Stromal cell of bone marrow (primary cell): ENCODE results near the gene RXFP3.
"Not testable (repeated sequence)": the region's sequence is repeated elsewhere in the genome, so short reads cannot be mapped to it uniquely, and the experiment has no call there.

ENCODE experiments used
- DNase-seq: peaks from one replicate; pipeline ENCODE4 v3.0.0-alpha.2; 2012; ENCODE audit warnings: low read depth

The RXFP3 gene, protein sequence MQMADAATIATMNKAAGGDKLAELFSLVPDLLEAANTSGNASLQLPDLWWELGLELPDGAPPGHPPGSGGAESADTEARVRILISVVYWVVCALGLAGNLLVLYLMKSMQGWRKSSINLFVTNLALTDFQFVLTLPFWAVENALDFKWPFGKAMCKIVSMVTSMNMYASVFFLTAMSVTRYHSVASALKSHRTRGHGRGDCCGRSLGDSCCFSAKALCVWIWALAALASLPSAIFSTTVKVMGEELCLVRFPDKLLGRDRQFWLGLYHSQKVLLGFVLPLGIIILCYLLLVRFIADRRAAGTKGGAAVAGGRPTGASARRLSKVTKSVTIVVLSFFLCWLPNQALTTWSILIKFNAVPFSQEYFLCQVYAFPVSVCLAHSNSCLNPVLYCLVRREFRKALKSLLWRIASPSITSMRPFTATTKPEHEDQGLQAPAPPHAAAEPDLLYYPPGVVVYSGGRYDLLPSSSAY

DNA sequence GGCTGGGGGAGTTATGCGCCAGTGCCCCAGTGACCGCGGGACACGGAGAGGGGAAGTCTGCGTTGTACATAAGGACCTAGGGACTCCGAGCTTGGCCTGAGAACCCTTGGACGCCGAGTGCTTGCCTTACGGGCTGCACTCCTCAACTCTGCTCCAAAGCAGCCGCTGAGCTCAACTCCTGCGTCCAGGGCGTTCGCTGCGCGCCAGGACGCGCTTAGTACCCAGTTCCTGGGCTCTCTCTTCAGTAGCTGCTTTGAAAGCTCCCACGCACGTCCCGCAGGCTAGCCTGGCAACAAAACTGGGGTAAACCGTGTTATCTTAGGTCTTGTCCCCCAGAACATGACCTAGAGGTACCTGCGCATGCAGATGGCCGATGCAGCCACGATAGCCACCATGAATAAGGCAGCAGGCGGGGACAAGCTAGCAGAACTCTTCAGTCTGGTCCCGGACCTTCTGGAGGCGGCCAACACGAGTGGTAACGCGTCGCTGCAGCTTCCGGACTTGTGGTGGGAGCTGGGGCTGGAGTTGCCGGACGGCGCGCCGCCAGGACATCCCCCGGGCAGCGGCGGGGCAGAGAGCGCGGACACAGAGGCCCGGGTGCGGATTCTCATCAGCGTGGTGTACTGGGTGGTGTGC lies at the start of gene RXFP3:
Gene RXFP3 (plus strand): TSS at position 6 of the 636 bp plus-strand sequence. CDS start 355 bp downstream, at position 361.
- DNase-seq, result no peak

DNA sequence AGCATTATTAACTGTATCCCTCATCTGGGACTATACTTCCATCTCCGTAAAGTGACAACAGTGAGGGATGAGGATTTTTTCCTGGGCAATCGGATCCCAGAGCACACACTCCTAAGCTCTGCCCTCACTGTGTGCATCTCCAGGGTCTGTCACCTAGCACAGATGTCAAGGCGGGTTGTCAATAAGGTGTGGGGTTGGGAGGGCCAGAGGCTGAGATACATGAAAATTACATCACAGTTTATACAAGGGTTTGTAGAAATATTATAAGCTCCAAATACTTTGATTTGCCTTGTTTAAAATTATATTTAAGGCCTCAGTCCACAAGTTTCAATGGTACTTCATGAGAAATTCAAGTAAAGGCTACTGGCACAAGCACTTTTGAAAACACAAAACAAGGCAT lies 48.9 kb upstream of the RXFP3 start:
- DNase-seq, result no peak

DNA sequence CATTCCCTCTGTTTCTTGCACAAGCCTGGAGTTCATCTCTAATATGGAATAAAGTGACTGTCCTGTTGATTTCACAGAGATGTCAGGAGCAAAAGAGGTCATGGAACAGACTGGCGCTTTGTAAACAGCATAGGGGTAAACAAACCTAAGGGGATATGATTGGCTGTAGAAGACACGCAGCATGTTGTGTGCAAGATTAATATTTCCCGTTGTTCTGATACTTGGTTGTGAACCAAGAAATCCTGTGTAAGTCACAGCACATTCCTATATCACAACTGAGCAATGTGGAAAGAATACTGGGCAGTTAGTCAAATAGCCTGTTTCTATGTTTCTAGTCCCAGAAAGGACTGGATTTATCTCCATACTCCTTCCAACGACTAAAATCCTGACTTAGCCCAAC lies 47.6 kb upstream of the RXFP3 start:
- no peak for DNase-seq

DNA sequence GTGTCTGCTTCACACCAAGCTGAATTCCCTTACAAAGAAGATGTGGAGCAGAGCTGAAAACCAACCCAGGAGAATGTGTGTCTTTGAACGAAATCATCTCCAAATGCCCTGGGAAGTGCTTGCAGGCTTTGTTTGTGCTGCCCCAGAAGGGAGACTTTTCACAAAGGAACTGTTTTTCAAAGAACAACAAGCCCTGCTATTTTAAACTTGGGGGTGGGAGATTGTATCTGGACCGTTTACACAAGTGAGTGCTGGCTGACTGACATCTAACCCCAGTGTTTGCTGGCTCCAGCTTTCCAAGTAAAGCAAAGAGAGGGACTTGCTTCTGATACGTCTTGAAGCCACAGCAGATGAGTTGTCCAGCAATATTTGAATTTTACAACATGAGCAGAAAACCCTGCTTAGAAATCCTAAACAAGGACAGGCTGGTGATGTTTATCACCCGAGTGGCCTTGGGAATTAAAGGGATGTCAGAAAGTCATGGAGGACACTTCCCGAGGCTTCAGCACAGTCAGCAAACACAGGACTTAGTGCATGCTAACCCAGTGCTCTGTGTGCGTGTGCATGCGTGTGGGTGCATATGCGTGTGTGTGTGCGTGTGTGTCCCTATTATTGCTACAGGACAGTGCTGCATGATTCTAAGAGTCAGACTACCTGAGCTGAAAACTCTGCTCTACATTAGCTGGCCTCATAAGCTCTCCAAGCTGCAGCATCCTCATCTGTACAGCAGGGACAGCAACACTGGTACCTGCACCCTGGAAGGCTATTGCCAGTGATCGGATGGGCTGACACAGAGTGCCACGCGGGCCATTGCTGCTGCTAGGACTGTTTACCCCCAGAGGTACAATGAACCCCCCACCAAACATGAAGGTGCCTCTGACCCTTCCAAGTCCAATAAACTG lies 45.8 kb upstream of the RXFP3 start:
- no peak for DNase-seq

DNA sequence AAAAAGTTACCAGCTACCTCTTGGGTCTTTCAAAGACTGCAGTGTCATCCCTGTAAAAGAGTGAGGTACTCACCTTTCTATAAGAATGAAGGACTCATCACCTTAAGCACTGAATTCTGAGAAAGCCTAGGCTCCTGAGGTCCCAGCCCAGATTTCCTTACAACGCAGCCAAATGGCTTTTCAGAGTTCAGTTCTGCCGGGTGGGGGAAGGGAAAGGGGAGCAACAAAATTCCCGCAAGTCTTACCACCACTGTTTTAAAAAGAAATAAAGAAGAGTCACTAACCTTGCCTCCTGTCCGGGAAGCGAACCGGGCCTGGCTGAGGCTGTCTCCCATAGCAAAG lies 44.8 kb upstream of the RXFP3 start:
- DNase-seq, result no peak

DNA sequence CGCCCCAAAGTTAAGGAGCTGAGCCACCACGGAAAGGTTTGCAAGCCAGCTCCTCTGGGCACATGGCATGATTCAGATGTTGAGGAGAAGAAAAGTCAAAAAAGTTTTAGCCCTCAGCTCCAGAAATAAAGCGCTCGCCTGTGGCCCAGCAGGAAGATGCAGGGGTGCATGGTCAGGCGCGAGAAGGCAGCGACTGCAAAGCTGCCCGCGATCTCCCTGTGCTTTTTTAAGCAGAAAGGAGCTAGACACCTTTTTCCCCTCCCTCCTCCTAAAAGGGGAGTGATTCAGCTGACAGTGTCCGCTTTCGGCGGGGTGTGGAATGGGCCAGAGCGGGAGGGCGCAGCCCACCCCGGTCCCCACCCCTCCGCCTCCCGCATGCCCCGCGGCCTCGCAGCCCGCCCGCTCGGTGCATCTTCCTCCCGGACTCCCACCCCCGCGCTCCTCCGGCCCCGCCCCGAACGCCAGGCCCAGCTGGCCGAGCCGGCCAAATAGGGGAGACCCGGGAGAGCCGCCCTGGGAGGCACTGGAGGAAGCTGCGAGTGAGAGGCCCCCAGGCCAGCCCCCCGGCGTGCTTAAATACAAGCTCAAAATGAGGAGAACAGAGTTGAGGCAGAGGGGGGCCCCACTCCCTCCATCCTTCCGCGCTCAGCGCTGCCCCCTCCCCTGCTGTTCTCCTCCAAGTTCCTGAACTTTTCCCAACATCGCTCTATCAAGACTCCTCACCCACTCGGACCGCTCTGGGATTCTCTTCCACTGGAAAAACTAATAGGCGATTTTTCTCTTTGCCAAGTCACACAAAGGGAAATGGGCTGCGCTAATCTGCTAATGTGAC lies 44.2 kb upstream of the RXFP3 start, which contains the start of gene ADAMTS12:
Gene ADAMTS12 (minus strand): TSS at position 203 of the 832 bp plus-strand sequence. CDS start 134 bp downstream, at position 69.
- peak; percentile 13 for DNase-seq

DNA sequence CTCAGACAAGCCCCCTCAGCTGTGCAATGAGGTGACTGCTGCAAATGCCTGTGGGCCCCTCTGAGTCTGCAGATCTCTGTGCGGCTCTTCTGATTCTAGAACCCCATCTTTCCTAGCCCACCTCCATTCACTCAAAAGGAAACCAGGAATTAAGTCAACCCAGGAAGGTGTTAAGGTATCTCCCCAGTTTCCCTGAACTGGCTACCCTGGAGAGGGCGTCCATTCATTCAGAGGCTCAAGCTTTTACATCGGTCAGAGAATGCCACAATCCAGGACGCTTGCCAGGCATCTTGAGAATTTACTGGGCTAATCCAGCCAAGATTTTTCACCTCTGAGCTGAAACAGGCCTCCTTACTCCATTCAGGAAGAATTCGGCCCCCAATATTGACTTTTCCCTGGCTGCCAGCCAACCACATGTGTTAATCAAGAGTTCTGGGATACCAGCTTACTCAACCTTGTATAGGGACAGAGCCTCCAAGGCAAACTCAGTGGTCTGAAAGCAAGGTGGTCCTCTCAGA lies 43.5 kb upstream of the RXFP3 start:
- DNase-seq, result peak; percentile 62

DNA sequence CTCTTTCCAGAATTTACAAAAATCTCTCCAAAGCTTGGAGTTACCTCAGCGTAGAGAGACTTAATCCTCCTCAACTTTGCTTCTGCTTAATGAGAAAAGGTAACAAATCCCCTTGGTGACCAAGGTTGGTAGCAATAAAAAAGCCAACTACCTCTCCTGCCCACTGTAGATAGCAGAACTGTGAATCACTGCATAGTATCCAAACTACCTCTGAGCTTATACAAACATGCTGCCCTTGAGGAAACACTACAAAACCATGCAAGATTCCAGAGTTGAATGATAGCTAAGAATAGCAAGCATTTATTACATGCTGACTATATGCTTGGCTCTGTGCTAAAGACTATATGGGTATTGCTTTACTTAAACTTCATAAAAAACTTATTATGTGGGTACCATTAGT lies 41.6 kb upstream of the RXFP3 start:
- DNase-seq, result no peak

DNA sequence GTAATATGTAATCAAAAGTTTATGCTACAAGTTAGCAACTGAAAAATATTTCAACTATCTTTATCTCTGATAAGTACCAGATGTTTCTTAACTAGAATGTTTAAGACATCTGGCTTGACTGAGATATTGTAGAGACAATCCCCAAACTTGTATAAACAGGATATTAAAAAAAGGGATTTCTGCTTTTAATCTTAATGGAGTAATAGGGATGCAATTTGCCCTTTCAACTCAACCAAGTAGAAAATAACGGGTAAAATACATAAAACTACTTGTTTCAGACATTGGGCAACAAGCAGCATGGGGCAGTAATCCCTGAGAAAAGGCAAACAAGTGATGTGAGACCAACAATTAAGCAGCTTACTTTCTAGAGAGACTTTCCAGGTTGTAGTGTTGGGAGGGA lies 35.0 kb upstream of the RXFP3 start:
- DNase-seq, result no peak

DNA sequence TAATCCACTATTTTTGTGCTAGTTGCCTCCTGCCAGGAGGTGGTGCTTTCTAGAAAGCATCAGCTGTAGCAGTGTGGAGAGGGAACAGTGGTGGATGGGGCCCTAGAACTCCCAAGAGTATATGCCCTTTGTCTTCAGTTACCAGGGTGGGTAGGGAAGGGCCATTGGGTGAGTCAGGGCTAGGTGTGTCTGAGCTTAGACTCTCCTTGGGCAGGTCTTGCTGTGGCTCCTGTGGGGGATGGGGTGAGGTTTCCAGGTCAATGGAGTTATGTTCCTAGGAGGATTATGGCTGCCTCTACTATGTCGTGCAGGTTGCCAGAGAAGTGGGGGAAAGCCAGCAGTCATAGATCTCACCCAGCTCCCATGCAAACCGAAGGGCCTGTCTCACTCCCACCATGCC lies 33.1 kb upstream of the RXFP3 start:
- no peak for DNase-seq

DNA sequence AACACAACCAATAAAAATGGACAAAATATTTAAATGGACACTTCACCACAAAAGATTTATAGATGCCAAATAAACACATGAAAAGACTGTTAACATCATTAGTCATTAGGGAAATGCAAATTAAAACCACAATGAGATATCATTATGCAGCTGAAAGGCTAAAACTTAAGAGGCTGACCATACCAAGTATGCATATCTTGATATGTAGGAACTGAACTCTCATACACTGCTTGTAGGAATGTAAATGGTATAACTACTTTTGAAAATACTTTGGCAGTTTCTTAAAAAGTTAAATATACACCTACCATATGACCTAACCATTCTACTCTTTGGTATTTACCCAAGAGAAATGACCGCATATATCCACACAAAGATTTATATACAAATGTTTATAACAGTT lies 30.8 kb upstream of the RXFP3 start:
- DNase-seq, result no peak

DNA sequence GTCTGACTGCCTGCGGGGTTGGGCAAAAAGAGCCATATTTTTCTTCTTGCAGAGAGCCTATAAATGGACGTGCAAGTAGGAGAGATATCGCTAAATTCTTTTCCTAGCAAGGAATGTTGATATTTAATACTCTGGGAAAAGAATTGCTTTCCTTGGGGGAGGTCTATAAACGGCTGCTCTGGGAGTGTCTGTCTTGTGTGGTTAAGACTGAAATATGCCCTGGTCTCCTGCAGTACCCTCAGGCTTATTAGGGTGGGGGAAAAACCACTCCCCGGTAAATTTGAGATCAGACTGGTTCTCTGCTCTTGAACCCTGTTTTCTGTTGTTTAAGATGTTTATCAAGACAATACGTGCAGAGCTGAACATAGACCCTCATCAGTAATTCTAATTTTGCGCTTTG lies 29.9 kb upstream of the RXFP3 start:
- DNase-seq, result not testable (repeated sequence)

DNA sequence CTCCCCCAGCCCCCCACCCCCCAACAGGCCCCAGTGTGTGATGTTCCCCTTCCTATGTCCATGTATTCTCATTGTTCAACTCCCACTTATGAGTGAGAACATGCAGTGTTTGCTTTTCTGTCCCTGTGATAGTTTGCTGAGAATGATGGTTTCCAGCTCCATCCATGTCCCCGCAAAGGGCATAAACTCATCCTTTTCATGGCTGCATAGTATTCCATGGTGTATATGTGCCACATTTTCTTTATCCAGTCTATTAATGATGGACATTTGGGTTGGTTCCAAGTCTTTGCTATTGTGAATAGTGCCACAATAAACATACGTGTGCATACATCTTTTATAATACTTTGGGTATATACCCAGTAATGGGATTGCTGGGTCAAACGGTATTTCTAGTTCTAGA lies 21.3 kb upstream of the RXFP3 start:
- DNase-seq, result not testable (repeated sequence)

DNA sequence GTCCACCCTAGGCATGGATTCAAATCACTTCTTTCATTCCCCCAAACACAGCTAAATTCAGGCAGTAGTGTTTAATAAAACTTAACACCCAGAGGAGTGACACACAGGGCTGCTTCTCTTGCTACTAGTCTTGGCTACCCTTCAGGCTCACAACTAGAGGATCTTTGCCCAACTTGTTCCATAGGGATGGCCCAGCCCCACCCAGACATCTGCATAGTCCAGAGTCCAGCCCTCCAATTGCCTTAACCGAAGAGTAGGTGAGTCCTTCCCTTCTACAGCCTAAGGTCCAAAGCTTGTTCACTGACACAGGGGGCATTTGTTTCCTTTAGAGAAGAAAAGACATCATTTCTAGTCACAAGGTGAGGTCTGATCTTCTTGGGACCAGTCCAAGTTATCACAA lies 15.2 kb upstream of the RXFP3 start:
- DNase-seq, result no peak

DNA sequence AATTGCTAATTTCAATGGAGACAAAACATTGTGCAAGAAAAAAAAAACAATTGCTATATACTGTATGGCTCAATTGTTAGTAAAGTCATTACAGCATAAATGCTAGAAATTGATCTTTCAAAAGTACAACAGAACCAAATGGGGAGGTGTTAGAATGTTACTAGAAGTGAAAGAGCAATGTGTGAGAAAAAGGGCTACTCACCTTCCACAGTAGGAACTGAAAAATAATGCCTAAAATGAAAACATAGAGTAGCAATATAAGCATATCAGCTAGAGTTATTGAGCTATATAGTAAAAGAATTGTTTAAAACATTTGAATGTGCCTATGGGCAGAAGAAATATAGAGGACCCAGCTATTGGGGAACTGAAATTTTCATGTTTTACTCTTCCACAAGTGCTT lies 10.9 kb upstream of the RXFP3 start:
- no peak for DNase-seq

DNA sequence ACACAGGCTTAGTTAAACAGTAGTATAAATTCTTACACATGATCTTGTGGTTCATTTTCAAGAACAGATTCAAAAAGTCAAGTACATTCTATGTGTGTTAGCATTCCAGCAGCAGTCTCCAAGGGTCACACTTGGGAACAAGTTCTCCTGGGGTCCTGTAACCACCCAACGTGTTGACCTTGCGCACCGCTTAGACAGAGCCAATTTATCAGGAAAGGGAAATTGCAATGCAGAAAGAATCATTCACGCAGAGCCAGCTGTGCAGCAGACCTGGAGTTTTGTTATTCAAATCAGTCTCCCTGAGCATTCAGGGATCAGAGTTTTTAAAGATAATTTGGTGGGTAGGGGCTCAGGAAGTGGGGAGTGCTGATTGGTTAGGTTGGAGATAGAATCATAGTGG lies 8.5 kb upstream of the RXFP3 start:
- DNase-seq, result no peak

DNA sequence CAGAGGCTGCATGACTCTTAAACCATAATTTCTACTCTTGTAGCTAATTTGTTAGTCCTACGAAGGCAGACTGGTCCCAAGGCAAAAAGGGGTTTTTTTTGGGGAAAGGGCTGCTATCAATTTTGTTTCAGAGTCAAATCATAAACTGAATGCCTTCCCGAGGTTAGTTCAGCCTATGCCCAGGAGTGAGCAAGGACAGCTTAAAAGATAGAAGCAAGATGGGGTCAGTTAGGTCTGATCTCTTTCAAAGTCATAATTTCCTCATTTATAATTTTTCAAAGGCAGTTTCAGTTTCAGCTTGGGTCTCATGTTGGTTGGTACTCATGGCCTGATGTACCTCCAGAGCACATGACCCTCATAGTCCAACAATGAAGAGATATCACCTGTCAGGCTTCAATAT lies 7.9 kb upstream of the RXFP3 start:
- DNase-seq, result no peak

DNA sequence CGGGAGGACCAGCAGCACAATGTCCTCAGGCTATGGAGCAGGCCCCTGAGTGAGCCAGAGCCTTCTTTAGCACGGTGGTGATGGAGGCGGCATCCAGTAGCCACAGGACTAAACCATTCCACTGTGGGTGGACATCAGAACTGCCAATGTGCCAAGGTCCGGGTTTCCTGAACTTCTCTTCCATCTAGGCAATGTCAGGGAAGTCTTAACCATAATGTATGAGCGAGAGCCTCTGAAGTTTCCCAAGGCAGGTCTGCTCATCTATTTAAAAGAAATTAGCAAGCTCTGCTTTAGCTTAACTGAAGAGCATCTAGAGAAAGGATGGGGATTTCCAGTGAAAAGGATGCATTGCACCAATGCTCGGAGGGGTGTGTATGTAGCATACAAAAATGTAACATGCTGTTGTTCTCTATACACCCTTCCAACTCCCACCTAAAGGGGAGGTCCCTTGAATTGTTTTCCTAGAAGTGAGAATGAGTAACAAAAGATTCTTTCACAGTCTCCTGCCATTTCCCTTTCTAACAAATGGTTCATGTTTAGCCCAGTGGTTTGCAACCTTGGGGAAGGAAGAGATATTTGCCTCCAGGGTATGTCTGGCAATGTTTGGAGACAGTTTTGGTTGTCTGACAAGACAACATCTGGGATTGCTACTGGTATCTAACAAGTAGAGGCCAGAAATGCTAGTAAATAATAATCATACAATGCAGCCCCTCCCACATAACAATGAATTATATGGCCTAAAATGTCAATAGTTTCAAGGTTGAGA lies 6.1 kb upstream of the RXFP3 start:
- no peak for DNase-seq

DNA sequence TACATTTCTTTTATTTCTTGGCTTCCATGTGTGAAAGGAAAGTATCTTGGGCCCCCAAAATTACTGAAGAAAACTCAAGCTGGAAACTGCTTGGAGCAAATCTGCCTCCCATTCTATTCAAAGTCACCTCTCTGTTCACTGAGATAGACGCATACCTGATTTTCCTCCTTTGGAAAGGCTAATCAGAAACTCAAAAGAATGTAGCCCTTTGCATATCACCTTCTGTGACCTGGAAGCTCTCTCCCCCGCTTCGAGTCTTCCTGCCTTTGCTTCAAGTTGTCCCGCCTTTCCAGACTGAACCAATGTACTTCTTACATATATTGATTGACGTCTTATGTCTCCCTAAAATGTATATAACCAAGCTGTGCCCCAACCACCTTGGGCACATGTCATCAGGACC lies 5.0 kb upstream of the RXFP3 start:
- no peak for DNase-seq

DNA sequence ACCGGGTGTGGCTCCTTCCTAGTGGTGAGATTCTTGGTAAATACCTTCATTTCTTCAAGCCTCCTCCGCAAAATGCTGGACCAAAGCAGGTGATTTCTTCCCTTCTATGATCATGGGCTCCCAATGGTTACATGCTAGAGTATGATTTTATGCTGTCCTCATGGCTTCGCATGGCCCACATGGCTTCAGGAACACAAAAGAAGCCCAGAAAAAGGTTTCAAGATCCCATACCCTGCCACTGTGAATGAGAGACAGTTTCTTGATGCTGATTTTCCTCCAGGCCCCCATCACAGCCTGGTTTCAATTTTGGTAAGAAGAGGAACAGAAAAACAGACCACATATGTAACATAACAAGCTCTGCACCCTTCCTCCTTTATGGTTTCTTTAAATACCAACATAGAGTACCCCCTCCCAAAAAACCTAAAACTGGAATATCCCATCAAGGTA lies 2.4 kb upstream of the RXFP3 start:
- DNase-seq, result no peak

DNA sequence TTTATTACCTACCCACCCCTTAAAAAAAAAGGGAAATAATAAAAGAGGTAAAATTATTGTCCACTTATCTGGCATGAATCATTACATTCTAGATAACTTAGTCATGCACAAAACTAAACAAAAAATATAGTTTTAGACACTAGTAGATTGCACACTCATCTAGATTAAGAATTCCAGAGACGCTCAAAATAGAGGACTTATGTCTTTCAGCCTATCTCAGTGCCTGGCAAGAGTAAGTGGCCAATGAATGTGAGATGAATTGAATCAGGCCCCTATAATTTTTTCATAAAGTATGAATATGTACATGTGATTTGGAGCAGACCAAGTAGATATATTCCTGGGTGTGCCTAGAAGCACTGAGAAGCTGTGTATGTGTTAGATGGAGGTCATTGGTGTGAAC lies 2.0 kb upstream of the RXFP3 start:
- no peak for DNase-seq
